GM23338 (cell line): ENCODE results near the gene MYO9B. TPM values are rescaled to one million over a fixed set of nuclear protein-coding genes. Genes with fewer than 3 reads are reported as not detected.

ENCODE experiments used
- ATAC-seq: fragments of 200-7000 bp; cut with Tn5 transposase; 3 replicates; pipeline ENCODE4 v1.9.1; 2020
- DNase-seq: peaks from one replicate; pipeline ENCODE4 v3.0.0-alpha.2; 2015; ENCODE audit warnings: low spot score
- H2AFZ ChIP-seq: fragments of 200-600 bp; sonication (generic); 2 replicates; pipeline ENCODE4 v1.8.0; 2016; ENCODE audit warnings: antibody characterized with exemption, mild to moderate bottlenecking, moderate library complexity
- H3F3A ChIP-seq: fragments of 200-600 bp; sonication (generic); replicated peaks from 2 replicates; pipeline ENCODE4 v1.8.0; 2017; ENCODE audit warnings: antibody characterized with exemption, mixed run types, low read depth
- H3K27ac ChIP-seq: fragments of 200-600 bp; sonication (generic); 2 replicates; pipeline ENCODE4 v1.6.1; 2016; ENCODE audit warnings: low read depth
- H3K27me3 ChIP-seq: fragments of 200-600 bp; sonication (generic); 2 replicates; pipeline ENCODE4 v1.8.0; 2016; ENCODE audit warnings: mild to moderate bottlenecking, mixed run types, moderate library complexity; ENCODE audit not compliant: insufficient read depth
- H3K36me3 ChIP-seq: fragments of 200-600 bp; sonication (generic); 2 replicates; pipeline ENCODE4 v1.8.0; 2016; ENCODE audit warnings: mild to moderate bottlenecking; ENCODE audit not compliant: insufficient read depth
- H3K4me1 ChIP-seq: fragments of 200-600 bp; sonication (generic); 2 replicates; pipeline ENCODE4 v1.8.0; 2016; ENCODE audit warnings: mild to moderate bottlenecking, moderate library complexity; ENCODE audit not compliant: insufficient read depth
- H3K4me2 ChIP-seq: fragments of 200-600 bp; sonication (generic); 2 replicates; pipeline ENCODE4 v1.7.1; 2017; ENCODE audit warnings: mixed run types
- H3K4me3 ChIP-seq: fragments of 200-600 bp; sonication (generic); 2 replicates; pipeline ENCODE4 v1.6.1; 2016; ENCODE audit warnings: mixed run types
- H3K79me2 ChIP-seq: fragments of 200-600 bp; sonication (generic); replicated peaks from 2 replicates; pipeline ENCODE4 v1.8.0; 2017; ENCODE audit warnings: mild to moderate bottlenecking; ENCODE audit not compliant: insufficient read depth
- H3K9me2 ChIP-seq: fragments of 200-600 bp; sonication (generic); 2 replicates; pipeline ENCODE4 v1.8.0; 2017; ENCODE audit not compliant: insufficient read depth
- H4K20me1 ChIP-seq: fragments of 200-600 bp; sonication (generic); replicated peaks from 2 replicates; pipeline ENCODE4 v1.8.0; 2017; ENCODE audit warnings: mild to moderate bottlenecking; ENCODE audit not compliant: insufficient read depth
- H3K27ac Mint-ChIP-seq: 2 replicates; pipeline ENCODE4 v1.8.0; 2020; ENCODE audit warnings: inconsistent platforms, mild to moderate bottlenecking, moderate library complexity, mixed read lengths
- H3K27me3 Mint-ChIP-seq: 3 replicates; pipeline ENCODE4 v1.8.0; 2022; ENCODE audit warnings: low read depth, mild to moderate bottlenecking, moderate library complexity, mixed read lengths, inconsistent platforms; ENCODE audit not compliant: insufficient read depth, poor library complexity
- H3K36me3 Mint-ChIP-seq: 3 replicates; pipeline ENCODE4 v1.8.0; 2021; ENCODE audit warnings: low read depth, mild to moderate bottlenecking, inconsistent platforms, moderate library complexity, mixed read lengths
- H3K4me1 Mint-ChIP-seq: 3 replicates; pipeline ENCODE4 v1.8.0; 2020; ENCODE audit warnings: mild to moderate bottlenecking, inconsistent platforms, mixed read lengths
- H3K4me3 Mint-ChIP-seq: 3 replicates; pipeline ENCODE4 v1.8.0; 2021; ENCODE audit warnings: moderate library complexity, mild to moderate bottlenecking, inconsistent platforms, mixed read lengths
- H3K9me3 Mint-ChIP-seq: 3 replicates; pipeline ENCODE4 v1.8.0; 2020; ENCODE audit warnings: moderate library complexity, mild to moderate bottlenecking, inconsistent platforms, mixed read lengths
- CREB1 ChIP-seq: fragments of 250-450 bp; sonication (Bioruptor Pico); IDR thresholded peaks from 2 replicates; pipeline ENCODE4 v1.5.0; 2020; ENCODE audit warnings: low read depth, mild to moderate bottlenecking, moderate library complexity
- EZH2phosphoT487 ChIP-seq: fragments of 200-600 bp; sonication (generic); IDR thresholded peaks from one replicate; pipeline ENCODE4 v1.8.1; 2018; ENCODE audit warnings: antibody characterized with exemption; ENCODE audit not compliant: unreplicated experiment
- JUNB ChIP-seq: IDR thresholded peaks from one replicate; pipeline ENCODE4 v1.6.1; 2016; ENCODE audit warnings: antibody characterized with exemption; ENCODE audit not compliant: unreplicated experiment
- NANOG ChIP-seq: IDR thresholded peaks from 2 replicates; pipeline ENCODE4 v1.6.1; 2016; ENCODE audit warnings: antibody characterized with exemption, borderline replicate concordance
- ZNF462 ChIP-seq: fragments of 250-450 bp; sonication (Bioruptor Pico); IDR thresholded peaks from 2 replicates; pipeline ENCODE4 v1.5.0; 2020; ENCODE audit warnings: mild to moderate bottlenecking, moderate library complexity
- polyA plus RNA-seq: library from polyadenylated mRNA; unstranded; fragments of >200 nt; fragmentation: Nextera tagmentation; extraction: Ambion mirVana; gene quantifications from 2 replicates; pipeline ENCODE4 v1.2.1, GENCODE V29; 2016
- total RNA-seq: library from RNA; depleted of rRNA; stranded (reverse); fragments of >200 nt; shearing (Covaris generic); gene quantifications from 2 replicates; pipeline ENCODE4 v1.2.3, GENCODE V29; 2014
- TF ChIP-seq, protein P1 (sequence below): IDR thresholded peaks from one replicate; pipeline ENCODE4 v1.6.1; 2018; ENCODE audit warnings: antibody characterized with exemption; ENCODE audit not compliant: unreplicated experiment

Gene MYO9B
- total and polyA plus RNA-seq, 2 experiments from 2014 or later: 28.7 to 61.3 TPM

GRCh38 chr19:17121736-17122293 lies 46.2 kb downstream of the MYO9B start:
- Histone ChIP-seq H3K79me2 (no peaks in the 10 kb centered on the region; the same call in 1 of the 2 replicates), H3K9me2 (no peaks in the 10 kb centered on the region), H3K4me3 (no peak overlapping the region), H3K27ac (no peak overlapping the region), H4K20me1 (peaks cover 2% of the 10 kb centered on the region), H3F3A (0 out of 2 replicates have a peak, but pooled peaks cover 7% of the 10 kb centered on the region), H3K36me3 (no peaks in the 10 kb centered on the region), H3K4me2 (no peak overlapping the region), H2AFZ (no peak overlapping the region), H3K4me1 (peaks cover 19% of the 10 kb centered on the region), H3K27me3 (no peaks in the 10 kb centered on the region)
- peaks cover 26% of the 10 kb centered on the region for H3K27me3 Mint-ChIP-seq
- no peak overlapping the region for H3K27ac Mint-ChIP-seq
- ATAC-seq: no peak
- no peak for TF ChIP-seq ZNF462 (CRISPR knock-in tag)
- no peak for TF ChIP-seq NANOG
- no peak for TF ChIP-seq EZH2phosphoT487
- TF ChIP-seq CREB1 (CRISPR knock-in tag): no peak
- H3K9me3 Mint-ChIP-seq: no peaks in the 10 kb centered on the region
- H3K4me3 Mint-ChIP-seq: no peak overlapping the region
- peaks cover 33% of the 10 kb centered on the region for H3K4me1 Mint-ChIP-seq
- peaks cover 7% of the 10 kb centered on the region for H3K36me3 Mint-ChIP-seq
- DNase-seq: no peak

- Histone ChIP-seq H3K4me3 (no peak overlapping the region), H4K20me1 (peaks cover 2% of the 10 kb centered on the region), H3F3A (0 out of 2 replicates have a peak, but pooled peaks cover 7% of the 10 kb centered on the region), H3K9me2 (no peaks in the 10 kb centered on the region), H3K4me1 (peaks cover 19% of the 10 kb centered on the region), H3K4me2 (no peak overlapping the region), H2AFZ (no peak overlapping the region), H3K27ac (no peak overlapping the region), H3K79me2 (peaks cover under 1% of the 10 kb centered on the region; the same call in 1 of the 2 replicates), H3K27me3 (no peaks in the 10 kb centered on the region), H3K36me3 (no peaks in the 10 kb centered on the region)
- H3K9me3 Mint-ChIP-seq: no peaks in the 10 kb centered on the region
- H3K36me3 Mint-ChIP-seq: peaks cover 14% of the 10 kb centered on the region
- DNase-seq (no peak), ATAC-seq (no peak)
- H3K27me3 Mint-ChIP-seq: peaks cover 23% of the 10 kb centered on the region
- H3K4me1 Mint-ChIP-seq: peaks cover 28% of the 10 kb centered on the region
- no peak overlapping the region for H3K4me3 Mint-ChIP-seq
- no peak overlapping the region for H3K27ac Mint-ChIP-seq
- TF ChIP-seq, protein P1, sequence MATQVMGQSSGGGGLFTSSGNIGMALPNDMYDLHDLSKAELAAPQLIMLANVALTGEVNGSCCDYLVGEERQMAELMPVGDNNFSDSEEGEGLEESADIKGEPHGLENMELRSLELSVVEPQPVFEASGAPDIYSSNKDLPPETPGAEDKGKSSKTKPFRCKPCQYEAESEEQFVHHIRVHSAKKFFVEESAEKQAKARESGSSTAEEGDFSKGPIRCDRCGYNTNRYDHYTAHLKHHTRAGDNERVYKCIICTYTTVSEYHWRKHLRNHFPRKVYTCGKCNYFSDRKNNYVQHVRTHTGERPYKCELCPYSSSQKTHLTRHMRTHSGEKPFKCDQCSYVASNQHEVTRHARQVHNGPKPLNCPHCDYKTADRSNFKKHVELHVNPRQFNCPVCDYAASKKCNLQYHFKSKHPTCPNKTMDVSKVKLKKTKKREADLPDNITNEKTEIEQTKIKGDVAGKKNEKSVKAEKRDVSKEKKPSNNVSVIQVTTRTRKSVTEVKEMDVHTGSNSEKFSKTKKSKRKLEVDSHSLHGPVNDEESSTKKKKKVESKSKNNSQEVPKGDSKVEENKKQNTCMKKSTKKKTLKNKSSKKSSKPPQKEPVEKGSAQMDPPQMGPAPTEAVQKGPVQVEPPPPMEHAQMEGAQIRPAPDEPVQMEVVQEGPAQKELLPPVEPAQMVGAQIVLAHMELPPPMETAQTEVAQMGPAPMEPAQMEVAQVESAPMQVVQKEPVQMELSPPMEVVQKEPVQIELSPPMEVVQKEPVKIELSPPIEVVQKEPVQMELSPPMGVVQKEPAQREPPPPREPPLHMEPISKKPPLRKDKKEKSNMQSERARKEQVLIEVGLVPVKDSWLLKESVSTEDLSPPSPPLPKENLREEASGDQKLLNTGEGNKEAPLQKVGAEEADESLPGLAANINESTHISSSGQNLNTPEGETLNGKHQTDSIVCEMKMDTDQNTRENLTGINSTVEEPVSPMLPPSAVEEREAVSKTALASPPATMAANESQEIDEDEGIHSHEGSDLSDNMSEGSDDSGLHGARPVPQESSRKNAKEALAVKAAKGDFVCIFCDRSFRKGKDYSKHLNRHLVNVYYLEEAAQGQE: no peak
- no peak for TF ChIP-seq JUNB
Observed at GRCh38 chr19:17123041-17123440, 47.5 kb downstream of the MYO9B start.
